WTC11 (cell line): ENCODE results near the gene RDH12. TPM values are rescaled to one million over a fixed set of nuclear protein-coding genes. Genes with fewer than 3 reads are reported as not detected.

Source experiments
- ATAC-seq: fragments of 200-7000 bp; cut with Tn5 transposase; 2 replicates; pipeline ENCODE4 v1.10.0; 2021; ENCODE audit warnings: mild to moderate bottlenecking, moderate library complexity
- CTCF ChIA-PET: fragments of 300-600 bp; sonication (Branson Sonifier 250); formaldehyde crosslinking; loops from one replicate; lab custom pipeline; 2021; ENCODE audit warnings: antibody characterized with exemption; lab: Charles Lee
- POLR2A ChIA-PET: fragments of 350-600 bp; sonication (Branson Sonifier 250); formaldehyde crosslinking; loops from one replicate; lab custom pipeline; 2021; ENCODE audit warnings: antibody characterized with exemption; lab: Charles Lee
- DNase-seq: peaks from one replicate; pipeline ENCODE4 v3.0.0; 2021; ENCODE audit warnings: low spot score
- H3K27ac Mint-ChIP-seq: 2 replicates; pipeline ENCODE4 v1.8.0; 2021; ENCODE audit warnings: mixed read lengths
- H3K27me3 Mint-ChIP-seq: 2 replicates; pipeline ENCODE4 v1.8.0; 2021; ENCODE audit warnings: low read depth, mild to moderate bottlenecking, moderate library complexity, mixed read lengths
- H3K36me3 Mint-ChIP-seq: 2 replicates; pipeline ENCODE4 v1.8.0; 2021; ENCODE audit warnings: mixed read lengths
- H3K4me1 Mint-ChIP-seq: 2 replicates; pipeline ENCODE4 v1.8.0; 2022; ENCODE audit warnings: mixed read lengths
- H3K4me3 Mint-ChIP-seq: 2 replicates; pipeline ENCODE4 v1.8.0; 2021; ENCODE audit warnings: mild to moderate bottlenecking, moderate library complexity, mixed read lengths
- H3K9me3 Mint-ChIP-seq: 2 replicates; pipeline ENCODE4 v1.8.0; 2021; ENCODE audit warnings: mixed read lengths
- CBFB ChIP-seq: sonication (generic); formaldehyde crosslinking; IDR thresholded peaks from 2 replicates; pipeline ENCODE4 v1.8.1; 2022; ENCODE audit warnings: mild to moderate bottlenecking, low read depth, missing genetic modification reagents
- FOXJ3 ChIP-seq: sonication (generic); formaldehyde crosslinking; IDR thresholded peaks from 2 replicates; pipeline ENCODE4 v1.9.0; 2021; ENCODE audit warnings: missing genetic modification reagents, mild to moderate bottlenecking, borderline replicate concordance
- OVOL2 ChIP-seq: fragments of 250-450 bp; sonication (Bioruptor Pico); IDR thresholded peaks from 2 replicates; pipeline ENCODE4 v1.9.0; 2021; ENCODE audit warnings: mild to moderate bottlenecking, borderline replicate concordance
- SMAD4 ChIP-seq: sonication (generic); formaldehyde crosslinking; IDR thresholded peaks from 2 replicates; pipeline ENCODE4 v1.8.0; 2022; ENCODE audit warnings: mild to moderate bottlenecking, missing genetic modification reagents
- SP1 ChIP-seq: sonication (generic); formaldehyde crosslinking; conservative IDR thresholded peaks from 2 replicates; pipeline ENCODE4 v1.8.1; 2022; ENCODE audit warnings: missing genetic modification reagents
- ZNF121 ChIP-seq: sonication (generic); formaldehyde crosslinking; IDR thresholded peaks from 2 replicates; pipeline ENCODE4 v1.8.0; 2023; ENCODE audit warnings: missing genetic modification reagents
- ZNF263 ChIP-seq: sonication (generic); formaldehyde crosslinking; IDR thresholded peaks from 2 replicates; pipeline ENCODE4 v1.8.1; 2022; ENCODE audit warnings: low read depth, mild to moderate bottlenecking, moderate library complexity, missing genetic modification reagents
- ZNF423 ChIP-seq: fragments of 250-450 bp; sonication (Bioruptor Pico); IDR thresholded peaks from 2 replicates; pipeline ENCODE4 v2.1.2; 2022; ENCODE audit warnings: mild to moderate bottlenecking, moderate library complexity
- total RNA-seq: library from RNA; stranded (reverse); gene quantifications from 3 replicates; pipeline ENCODE4 v1.2.3, GENCODE V29; 2021
- TF ChIP-seq, protein P1 (sequence below): fragments of 200-600 bp; IDR thresholded peaks from 2 replicates; pipeline ENCODE4 v1.8.0; 2022; ENCODE audit warnings: antibody characterized with exemption
- TF ChIP-seq, protein P2 (sequence below): fragments of 250-450 bp; sonication (Bioruptor Pico); IDR thresholded peaks from 2 replicates; pipeline ENCODE4 v1.9.0; 2021; ENCODE audit warnings: mild to moderate bottlenecking
- TF ChIP-seq, protein P3 (sequence below): sonication (generic); formaldehyde crosslinking; IDR thresholded peaks from 2 replicates; pipeline ENCODE4 v1.8.0; 2022; ENCODE audit warnings: mild to moderate bottlenecking, missing genetic modification reagents
- TF ChIP-seq, protein P4 (sequence below): sonication (generic); formaldehyde crosslinking; conservative IDR thresholded peaks from 2 replicates; pipeline ENCODE4 v1.8.1; 2022; ENCODE audit warnings: mild to moderate bottlenecking, missing genetic modification reagents
- TF ChIP-seq, protein P5 (sequence below): sonication (generic); formaldehyde crosslinking; IDR thresholded peaks from 2 replicates; pipeline ENCODE4 v1.8.1; 2023; ENCODE audit warnings: mild to moderate bottlenecking, missing genetic modification reagents, moderate library complexity
- TF ChIP-seq, protein P6 (sequence below): sonication (generic); formaldehyde crosslinking; IDR thresholded peaks from 2 replicates; pipeline ENCODE4 v1.8.1; 2022; ENCODE audit warnings: mild to moderate bottlenecking, moderate library complexity, missing genetic modification reagents
- TF ChIP-seq, protein P7 (sequence below): sonication (generic); formaldehyde crosslinking; IDR thresholded peaks from 2 replicates; pipeline ENCODE4 v1.8.0; 2022; ENCODE audit warnings: missing genetic modification reagents

Gene RDH12
- total RNA-seq, 1 experiment from 2014 or later = 0.77 TPM

DNA sequence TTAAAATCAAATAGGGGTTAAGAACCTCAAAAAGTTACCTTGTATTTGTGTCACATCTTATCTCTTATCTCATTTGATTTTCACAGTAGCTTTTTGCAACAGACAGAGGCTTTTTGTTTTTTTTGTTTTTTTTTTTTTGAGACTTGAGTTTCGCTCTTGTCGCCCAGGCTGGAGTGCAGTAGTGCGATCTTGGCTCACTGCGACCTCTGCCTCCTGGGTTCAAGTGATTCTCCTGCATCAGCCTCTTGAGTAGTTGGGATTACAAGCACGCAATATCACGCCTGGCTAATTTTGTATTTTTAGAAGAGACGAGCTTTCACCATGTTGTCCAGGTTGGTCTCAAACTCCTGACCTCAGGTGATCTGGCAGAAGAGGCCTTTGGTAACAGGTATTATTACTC, 25.7 kb downstream of the RDH12 start:
- DNase-seq (no peak), ATAC-seq (no peak)
- H3K36me3 Mint-ChIP-seq = no peaks in the 10 kb centered on the region
- ChIA-PET CTCF (interaction anchor here (0.9 to 3.9 kb wide), 2 partner anchors 23 to 155 kb away, joined by 4 to 18 read pairs; no protein-coding TSS in a partner anchor), POLR2A (interaction anchor here (3.2 kb wide), 1 partner anchor 32 kb away, joined by 21 read pairs; the partner anchor contains the start of gene RDH11)
- H3K27me3 Mint-ChIP-seq = peaks cover 3% of the 10 kb centered on the region
- no peak overlapping the region for H3K4me3 Mint-ChIP-seq
- H3K4me1 Mint-ChIP-seq = peaks cover 20% of the 10 kb centered on the region
- no peak overlapping the region for H3K27ac Mint-ChIP-seq
- H3K9me3 Mint-ChIP-seq = no peaks in the 10 kb centered on the region
- TF ChIP-seq SP1 (CRISPR knock-in tag) = no peak
- TF ChIP-seq, protein P1, sequence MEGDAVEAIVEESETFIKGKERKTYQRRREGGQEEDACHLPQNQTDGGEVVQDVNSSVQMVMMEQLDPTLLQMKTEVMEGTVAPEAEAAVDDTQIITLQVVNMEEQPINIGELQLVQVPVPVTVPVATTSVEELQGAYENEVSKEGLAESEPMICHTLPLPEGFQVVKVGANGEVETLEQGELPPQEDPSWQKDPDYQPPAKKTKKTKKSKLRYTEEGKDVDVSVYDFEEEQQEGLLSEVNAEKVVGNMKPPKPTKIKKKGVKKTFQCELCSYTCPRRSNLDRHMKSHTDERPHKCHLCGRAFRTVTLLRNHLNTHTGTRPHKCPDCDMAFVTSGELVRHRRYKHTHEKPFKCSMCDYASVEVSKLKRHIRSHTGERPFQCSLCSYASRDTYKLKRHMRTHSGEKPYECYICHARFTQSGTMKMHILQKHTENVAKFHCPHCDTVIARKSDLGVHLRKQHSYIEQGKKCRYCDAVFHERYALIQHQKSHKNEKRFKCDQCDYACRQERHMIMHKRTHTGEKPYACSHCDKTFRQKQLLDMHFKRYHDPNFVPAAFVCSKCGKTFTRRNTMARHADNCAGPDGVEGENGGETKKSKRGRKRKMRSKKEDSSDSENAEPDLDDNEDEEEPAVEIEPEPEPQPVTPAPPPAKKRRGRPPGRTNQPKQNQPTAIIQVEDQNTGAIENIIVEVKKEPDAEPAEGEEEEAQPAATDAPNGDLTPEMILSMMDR = no peak
- TF ChIP-seq ZNF263 (CRISPR knock-in tag) = no peak
- TF ChIP-seq ZNF121 (CRISPR knock-in tag) = no peak
- TF ChIP-seq, protein P2, sequence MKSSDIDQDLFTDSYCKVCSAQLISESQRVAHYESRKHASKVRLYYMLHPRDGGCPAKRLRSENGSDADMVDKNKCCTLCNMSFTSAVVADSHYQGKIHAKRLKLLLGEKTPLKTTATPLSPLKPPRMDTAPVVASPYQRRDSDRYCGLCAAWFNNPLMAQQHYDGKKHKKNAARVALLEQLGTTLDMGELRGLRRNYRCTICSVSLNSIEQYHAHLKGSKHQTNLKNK (CRISPR knock-in tag) = no peak
- no peak for TF ChIP-seq SMAD4

DNA sequence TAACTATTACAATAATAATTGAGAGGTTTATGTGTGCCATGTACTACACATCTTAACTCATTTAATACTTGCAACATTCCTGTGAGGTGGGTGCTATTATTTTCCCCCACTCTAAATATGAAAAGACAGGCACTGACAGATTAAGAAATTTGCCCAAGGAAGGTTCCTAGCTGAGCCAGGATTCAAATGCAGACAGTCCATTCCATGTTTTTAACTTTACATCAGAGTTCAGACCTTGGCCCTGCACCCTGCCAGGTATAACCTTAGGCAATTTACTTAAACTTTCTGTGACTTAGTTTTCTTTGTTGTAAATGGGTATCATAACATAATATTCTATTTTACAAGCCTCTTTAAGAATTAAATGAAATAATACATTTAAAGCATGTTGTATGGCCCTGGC, 26.6 kb downstream of the RDH12 start:
- no peak overlapping the region for H3K4me3 Mint-ChIP-seq

DNA sequence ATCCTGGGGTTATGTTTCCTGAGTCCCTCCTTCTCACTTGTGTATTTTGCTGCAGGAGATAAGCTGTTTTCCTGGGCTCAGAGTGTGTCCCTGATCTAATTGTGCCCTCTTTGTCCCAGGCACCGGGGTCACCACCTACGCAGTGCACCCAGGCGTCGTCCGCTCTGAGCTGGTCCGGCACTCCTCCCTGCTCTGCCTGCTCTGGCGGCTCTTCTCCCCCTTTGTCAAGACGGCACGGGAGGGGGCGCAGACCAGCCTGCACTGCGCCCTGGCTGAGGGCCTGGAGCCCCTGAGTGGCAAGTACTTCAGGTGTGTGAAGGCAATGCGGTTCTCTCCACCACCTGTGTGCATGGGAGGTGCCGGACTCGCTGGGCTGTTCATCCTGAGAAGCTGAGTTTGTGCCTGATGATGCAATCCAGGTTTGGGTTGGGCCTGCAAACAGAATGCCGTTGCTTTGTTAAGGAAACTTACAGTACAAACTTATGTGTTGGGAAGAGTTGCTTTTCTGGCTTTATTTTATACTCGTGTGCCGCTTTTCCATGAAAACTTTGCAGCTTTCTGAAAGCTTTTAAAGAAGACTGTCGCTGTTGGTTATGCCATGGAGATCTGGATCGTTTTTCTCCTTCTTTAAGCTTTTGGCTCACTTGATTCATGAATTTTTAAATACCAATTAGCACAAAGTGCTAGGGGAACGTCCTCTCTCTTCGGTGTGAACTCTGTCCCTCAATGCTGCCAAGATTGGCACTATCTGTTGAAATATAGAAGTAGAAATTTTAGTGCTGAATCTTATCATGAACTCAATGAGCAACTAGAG, 27.6 kb downstream of the RDH12 start:
- H3K27ac Mint-ChIP-seq = peak overlapping the region; percentile 57
- H3K9me3 Mint-ChIP-seq = no peaks in the 10 kb centered on the region
- peaks cover 21% of the 10 kb centered on the region for H3K4me1 Mint-ChIP-seq
- ChIA-PET POLR2A (interaction anchor here (0.8 to 3.2 kb wide), 4 partner anchors 23 to 179 kb away, joined by 3 to 21 read pairs (median 4); partner anchors contain the start of gene RDH11), CTCF (interaction anchor here (0.7 to 3.9 kb wide), 9 partner anchors 16 to 1090 kb away, joined by 3 to 18 read pairs (median 3); partner anchors contain the start of genes PIGH and RDH11)
- H3K27me3 Mint-ChIP-seq = no peaks in the 10 kb centered on the region; the same call in 1 of the 2 replicates
- H3K4me3 Mint-ChIP-seq = peak overlapping the region; percentile 43
- DNase-seq (peak; percentile 79), ATAC-seq (peak; percentile 99)
- no peaks in the 10 kb centered on the region for H3K36me3 Mint-ChIP-seq
- no peak for TF ChIP-seq OVOL2
- TF ChIP-seq, protein P3, sequence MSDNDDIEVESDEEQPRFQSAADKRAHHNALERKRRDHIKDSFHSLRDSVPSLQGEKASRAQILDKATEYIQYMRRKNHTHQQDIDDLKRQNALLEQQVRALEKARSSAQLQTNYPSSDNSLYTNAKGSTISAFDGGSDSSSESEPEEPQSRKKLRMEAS (CRISPR knock-in tag) = peak; percentile 93
- TF ChIP-seq, protein P4, sequence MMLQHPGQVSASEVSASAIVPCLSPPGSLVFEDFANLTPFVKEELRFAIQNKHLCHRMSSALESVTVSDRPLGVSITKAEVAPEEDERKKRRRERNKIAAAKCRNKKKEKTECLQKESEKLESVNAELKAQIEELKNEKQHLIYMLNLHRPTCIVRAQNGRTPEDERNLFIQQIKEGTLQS (CRISPR knock-in tag) = peak; percentile 85
- TF ChIP-seq, protein P5, sequence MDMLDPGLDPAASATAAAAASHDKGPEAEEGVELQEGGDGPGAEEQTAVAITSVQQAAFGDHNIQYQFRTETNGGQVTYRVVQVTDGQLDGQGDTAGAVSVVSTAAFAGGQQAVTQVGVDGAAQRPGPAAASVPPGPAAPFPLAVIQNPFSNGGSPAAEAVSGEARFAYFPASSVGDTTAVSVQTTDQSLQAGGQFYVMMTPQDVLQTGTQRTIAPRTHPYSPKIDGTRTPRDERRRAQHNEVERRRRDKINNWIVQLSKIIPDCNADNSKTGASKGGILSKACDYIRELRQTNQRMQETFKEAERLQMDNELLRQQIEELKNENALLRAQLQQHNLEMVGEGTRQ = peak; percentile 16; the same call in 1 of the 2 replicates
- peak; percentile 92; the same call in 1 of the 2 replicates for TF ChIP-seq CBFB (CRISPR knock-in tag)
- 0 out of 2 replicates have a peak, but pooled peaks have one; percentile 24 for TF ChIP-seq ZNF423
- TF ChIP-seq, protein P6, sequence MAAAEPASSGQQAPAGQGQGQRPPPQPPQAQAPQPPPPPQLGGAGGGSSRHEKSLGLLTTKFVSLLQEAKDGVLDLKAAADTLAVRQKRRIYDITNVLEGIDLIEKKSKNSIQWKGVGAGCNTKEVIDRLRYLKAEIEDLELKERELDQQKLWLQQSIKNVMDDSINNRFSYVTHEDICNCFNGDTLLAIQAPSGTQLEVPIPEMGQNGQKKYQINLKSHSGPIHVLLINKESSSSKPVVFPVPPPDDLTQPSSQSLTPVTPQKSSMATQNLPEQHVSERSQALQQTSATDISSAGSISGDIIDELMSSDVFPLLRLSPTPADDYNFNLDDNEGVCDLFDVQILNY = 0 out of 2 replicates have a peak, but pooled peaks have one; percentile 30

More for the DNA sequence above, 26.6 kb downstream of the RDH12 start:
- H3K36me3 Mint-ChIP-seq = no peaks in the 10 kb centered on the region
- H3K4me1 Mint-ChIP-seq = peaks cover 20% of the 10 kb centered on the region
- POLR2A ChIA-PET = interaction anchor here (1.3 to 3.2 kb wide), 2 partner anchors 33 to 89 kb away, joined by 4 to 21 read pairs; partner anchors contain the start of gene RDH11
- no peaks in the 10 kb centered on the region; the same call in 1 of the 2 replicates for H3K27me3 Mint-ChIP-seq
- TF ChIP-seq, protein P7, sequence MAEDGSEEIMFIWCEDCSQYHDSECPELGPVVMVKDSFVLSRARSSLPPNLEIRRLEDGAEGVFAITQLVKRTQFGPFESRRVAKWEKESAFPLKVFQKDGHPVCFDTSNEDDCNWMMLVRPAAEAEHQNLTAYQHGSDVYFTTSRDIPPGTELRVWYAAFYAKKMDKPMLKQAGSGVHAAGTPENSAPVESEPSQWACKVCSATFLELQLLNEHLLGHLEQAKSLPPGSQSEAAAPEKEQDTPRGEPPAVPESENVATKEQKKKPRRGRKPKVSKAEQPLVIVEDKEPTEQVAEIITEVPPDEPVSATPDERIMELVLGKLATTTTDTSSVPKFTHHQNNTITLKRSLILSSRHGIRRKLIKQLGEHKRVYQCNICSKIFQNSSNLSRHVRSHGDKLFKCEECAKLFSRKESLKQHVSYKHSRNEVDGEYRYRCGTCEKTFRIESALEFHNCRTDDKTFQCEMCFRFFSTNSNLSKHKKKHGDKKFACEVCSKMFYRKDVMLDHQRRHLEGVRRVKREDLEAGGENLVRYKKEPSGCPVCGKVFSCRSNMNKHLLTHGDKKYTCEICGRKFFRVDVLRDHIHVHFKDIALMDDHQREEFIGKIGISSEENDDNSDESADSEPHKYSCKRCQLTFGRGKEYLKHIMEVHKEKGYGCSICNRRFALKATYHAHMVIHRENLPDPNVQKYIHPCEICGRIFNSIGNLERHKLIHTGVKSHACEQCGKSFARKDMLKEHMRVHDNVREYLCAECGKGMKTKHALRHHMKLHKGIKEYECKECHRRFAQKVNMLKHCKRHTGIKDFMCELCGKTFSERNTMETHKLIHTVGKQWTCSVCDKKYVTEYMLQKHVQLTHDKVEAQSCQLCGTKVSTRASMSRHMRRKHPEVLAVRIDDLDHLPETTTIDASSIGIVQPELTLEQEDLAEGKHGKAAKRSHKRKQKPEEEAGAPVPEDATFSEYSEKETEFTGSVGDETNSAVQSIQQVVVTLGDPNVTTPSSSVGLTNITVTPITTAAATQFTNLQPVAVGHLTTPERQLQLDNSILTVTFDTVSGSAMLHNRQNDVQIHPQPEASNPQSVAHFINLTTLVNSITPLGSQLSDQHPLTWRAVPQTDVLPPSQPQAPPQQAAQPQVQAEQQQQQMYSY (CRISPR knock-in tag) = peak; percentile 79
- TF ChIP-seq ZNF263 (CRISPR knock-in tag) (no peak), FOXJ3 (CRISPR knock-in tag) (no peak)
- DNase-seq (no peak), ATAC-seq (no peak)
- CTCF ChIA-PET = interaction anchor here (0.9 to 3.9 kb wide), 2 partner anchors 24 to 156 kb away, joined by 4 to 18 read pairs; no protein-coding TSS in a partner anchor
- H3K27ac Mint-ChIP-seq = no peak overlapping the region
- H3K9me3 Mint-ChIP-seq = no peaks in the 10 kb centered on the region
